ENCODE data around the gene GAB1.

The GAB1 gene

DNA sequence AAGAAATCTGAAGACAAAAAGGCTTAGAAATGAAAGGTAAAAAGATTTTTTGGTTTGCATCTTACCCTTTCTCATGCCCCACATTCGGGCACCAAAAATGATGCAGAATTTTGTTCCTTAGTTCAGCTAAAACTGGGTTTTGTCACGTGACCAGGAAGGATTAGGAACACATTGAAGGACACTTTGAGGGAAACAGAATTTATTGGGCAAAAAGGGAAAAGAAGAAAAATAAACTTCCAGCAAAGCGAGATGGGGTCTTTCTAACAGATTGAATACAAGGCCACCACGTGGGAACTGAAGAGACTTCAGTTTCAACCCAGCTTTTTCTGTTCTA, 95.5 kb downstream of the GAB1 start:
- Histone ChIP-seq H3K4me1 (ENCODE audit: control insufficient read depth, insufficient read depth, low read length, poor library complexity, severe bottlenecking) (no peaks in the 10 kb centered on the region), H3K36me3 (ENCODE audit: control insufficient read depth, insufficient read depth, low read length) (no peaks in the 10 kb centered on the region), H3K9me3 (ENCODE audit: control insufficient read depth, low read length) (no peaks in the 10 kb centered on the region), H3K27me3 (replicated peaks; ENCODE audit: control insufficient read depth, insufficient read depth, low read length, poor library complexity, severe bottlenecking) (no peaks in the 10 kb centered on the region), H3K4me3 (ENCODE audit: insufficient read depth, low read depth, low read length, poor library complexity, severe bottlenecking) (no peak overlapping the region), H3K27ac (ENCODE audit: insufficient read depth, low read length, poor library complexity, severe bottlenecking) (no peak overlapping the region)
- DNase-seq = no peak

GRCh38 chr4:143433231-143433630, 96.6 kb downstream of the GAB1 start:
- Histone ChIP-seq H3K36me3 (ENCODE audit: control insufficient read depth, insufficient read depth, low read length) (no peaks in the 10 kb centered on the region), H3K4me3 (ENCODE audit: insufficient read depth, low read depth, low read length, poor library complexity, severe bottlenecking) (no peak overlapping the region), H3K4me1 (ENCODE audit: control insufficient read depth, insufficient read depth, low read length, poor library complexity, severe bottlenecking) (no peaks in the 10 kb centered on the region), H3K27ac (ENCODE audit: insufficient read depth, low read length, poor library complexity, severe bottlenecking) (no peak overlapping the region), H3K27me3 (replicated peaks; ENCODE audit: control insufficient read depth, insufficient read depth, low read length, poor library complexity, severe bottlenecking) (no peaks in the 10 kb centered on the region), H3K9me3 (ENCODE audit: control insufficient read depth, low read length) (no peaks in the 10 kb centered on the region)
- DNase-seq = no peak

- no peaks in the 10 kb centered on the region for H3K36me3 ChIP-seq (ENCODE audit: control insufficient read depth, insufficient read depth, low read length)
- no peak for DNase-seq
- no peaks in the 10 kb centered on the region for H3K27me3 ChIP-seq (replicated peaks; ENCODE audit: control insufficient read depth, insufficient read depth, low read length, poor library complexity, severe bottlenecking)
- no peak overlapping the region for H3K27ac ChIP-seq (ENCODE audit: insufficient read depth, low read length, poor library complexity, severe bottlenecking)
- no peak overlapping the region for H3K4me3 ChIP-seq (ENCODE audit: insufficient read depth, low read depth, low read length, poor library complexity, severe bottlenecking)
- no peaks in the 10 kb centered on the region for H3K9me3 ChIP-seq (ENCODE audit: control insufficient read depth, low read length)
- no peaks in the 10 kb centered on the region for H3K4me1 ChIP-seq (ENCODE audit: control insufficient read depth, insufficient read depth, low read length, poor library complexity, severe bottlenecking)
These were observed 99.3 kb downstream of the GAB1 start for GRCh38 chr4:143435955-143436354.

DNA sequence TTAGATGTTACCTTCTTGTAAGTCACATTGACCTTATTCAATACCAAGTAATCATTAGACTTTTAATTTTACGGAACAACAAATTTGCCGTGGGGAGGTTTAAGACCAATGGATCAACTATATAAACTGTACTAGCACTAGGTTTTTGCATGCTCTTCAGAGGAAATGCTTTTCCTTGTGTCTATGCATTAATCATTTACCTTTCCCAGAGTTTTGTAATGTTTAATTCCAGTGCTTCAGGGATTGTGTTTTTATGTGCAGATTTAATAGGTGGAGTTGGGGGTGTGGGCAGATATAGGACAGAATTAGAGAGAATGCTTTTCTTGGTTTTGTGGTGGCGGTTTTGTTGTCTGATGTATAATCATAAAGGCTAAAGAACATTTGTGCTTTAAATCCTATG, 100.8 kb downstream of the GAB1 start:
- no peak overlapping the region for H3K4me3 ChIP-seq (ENCODE audit: insufficient read depth, low read depth, low read length, poor library complexity, severe bottlenecking)
- no peak overlapping the region for H3K27ac ChIP-seq (ENCODE audit: insufficient read depth, low read length, poor library complexity, severe bottlenecking)
- no peaks in the 10 kb centered on the region for H3K4me1 ChIP-seq (ENCODE audit: control insufficient read depth, insufficient read depth, low read length, poor library complexity, severe bottlenecking)
- H3K9me3 ChIP-seq (ENCODE audit: control insufficient read depth, low read length) = no peaks in the 10 kb centered on the region
- no peaks in the 10 kb centered on the region for H3K27me3 ChIP-seq (replicated peaks; ENCODE audit: control insufficient read depth, insufficient read depth, low read length, poor library complexity, severe bottlenecking)
- no peaks in the 10 kb centered on the region for H3K36me3 ChIP-seq (ENCODE audit: control insufficient read depth, insufficient read depth, low read length)
- DNase-seq = no peak

DNA sequence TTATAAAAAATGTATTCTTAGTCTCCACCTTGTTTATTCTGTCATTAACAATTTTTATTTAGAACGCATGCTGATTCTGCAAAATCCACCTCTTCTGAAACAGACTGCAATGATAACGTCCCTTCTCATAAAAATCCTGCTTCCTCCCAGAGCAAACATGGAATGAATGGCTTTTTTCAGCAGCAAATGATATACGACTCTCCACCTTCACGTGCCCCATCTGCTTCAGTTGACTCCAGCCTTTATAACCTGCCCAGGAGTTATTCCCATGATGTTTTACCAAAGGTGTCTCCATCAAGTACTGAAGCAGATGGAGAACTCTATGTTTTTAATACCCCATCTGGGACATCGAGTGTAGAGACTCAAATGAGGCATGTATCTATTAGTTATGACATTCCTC, 101.3 kb downstream of the GAB1 start:
- H3K27ac ChIP-seq (ENCODE audit: insufficient read depth, low read length, poor library complexity, severe bottlenecking) = no peak overlapping the region
- no peak for DNase-seq
- no peak overlapping the region for H3K4me3 ChIP-seq (ENCODE audit: insufficient read depth, low read depth, low read length, poor library complexity, severe bottlenecking)
- H3K4me1 ChIP-seq (ENCODE audit: control insufficient read depth, insufficient read depth, low read length, poor library complexity, severe bottlenecking) = no peaks in the 10 kb centered on the region
- no peaks in the 10 kb centered on the region for H3K36me3 ChIP-seq (ENCODE audit: control insufficient read depth, insufficient read depth, low read length)
- H3K9me3 ChIP-seq (ENCODE audit: control insufficient read depth, low read length) = no peaks in the 10 kb centered on the region
- H3K27me3 ChIP-seq (replicated peaks; ENCODE audit: control insufficient read depth, insufficient read depth, low read length, poor library complexity, severe bottlenecking) = no peaks in the 10 kb centered on the region

- Histone ChIP-seq H3K4me3 (ENCODE audit: insufficient read depth, low read depth, low read length, poor library complexity, severe bottlenecking) (no peak overlapping the region), H3K9me3 (ENCODE audit: control insufficient read depth, low read length) (no peaks in the 10 kb centered on the region), H3K27ac (ENCODE audit: insufficient read depth, low read length, poor library complexity, severe bottlenecking) (no peak overlapping the region), H3K36me3 (ENCODE audit: control insufficient read depth, insufficient read depth, low read length) (no peaks in the 10 kb centered on the region), H3K27me3 (replicated peaks; ENCODE audit: control insufficient read depth, insufficient read depth, low read length, poor library complexity, severe bottlenecking) (no peaks in the 10 kb centered on the region), H3K4me1 (ENCODE audit: control insufficient read depth, insufficient read depth, low read length, poor library complexity, severe bottlenecking) (no peaks in the 10 kb centered on the region)
- no peak for DNase-seq
These were observed 102.0 kb downstream of the GAB1 start for GRCh38 chr4:143438710-143439109.

GRCh38 chr4:143441109-143441508, 104.4 kb downstream of the GAB1 start:
- Histone ChIP-seq H3K27ac (ENCODE audit: insufficient read depth, low read length, poor library complexity, severe bottlenecking) (no peak overlapping the region), H3K36me3 (ENCODE audit: control insufficient read depth, insufficient read depth, low read length) (no peaks in the 10 kb centered on the region)

GRCh38 chr4:143441678-143442077, 105.0 kb downstream of the GAB1 start:
- Histone ChIP-seq H3K9me3 (ENCODE audit: control insufficient read depth, low read length) (no peaks in the 10 kb centered on the region), H3K4me3 (ENCODE audit: insufficient read depth, low read depth, low read length, poor library complexity, severe bottlenecking) (no peak overlapping the region), H3K36me3 (ENCODE audit: control insufficient read depth, insufficient read depth, low read length) (no peaks in the 10 kb centered on the region), H3K27ac (ENCODE audit: insufficient read depth, low read length, poor library complexity, severe bottlenecking) (no peak overlapping the region), H3K4me1 (ENCODE audit: control insufficient read depth, insufficient read depth, low read length, poor library complexity, severe bottlenecking) (no peaks in the 10 kb centered on the region), H3K27me3 (replicated peaks; ENCODE audit: control insufficient read depth, insufficient read depth, low read length, poor library complexity, severe bottlenecking) (no peaks in the 10 kb centered on the region)
- DNase-seq = no peak

More at GRCh38 chr4:143441109-143441508, 104.4 kb downstream of the GAB1 start:
- Histone ChIP-seq H3K27me3 (replicated peaks; ENCODE audit: control insufficient read depth, insufficient read depth, low read length, poor library complexity, severe bottlenecking) (no peaks in the 10 kb centered on the region), H3K4me1 (ENCODE audit: control insufficient read depth, insufficient read depth, low read length, poor library complexity, severe bottlenecking) (no peaks in the 10 kb centered on the region), H3K4me3 (ENCODE audit: insufficient read depth, low read depth, low read length, poor library complexity, severe bottlenecking) (no peak overlapping the region), H3K9me3 (ENCODE audit: control insufficient read depth, low read length) (no peaks in the 10 kb centered on the region)
- DNase-seq = no peak

DNA sequence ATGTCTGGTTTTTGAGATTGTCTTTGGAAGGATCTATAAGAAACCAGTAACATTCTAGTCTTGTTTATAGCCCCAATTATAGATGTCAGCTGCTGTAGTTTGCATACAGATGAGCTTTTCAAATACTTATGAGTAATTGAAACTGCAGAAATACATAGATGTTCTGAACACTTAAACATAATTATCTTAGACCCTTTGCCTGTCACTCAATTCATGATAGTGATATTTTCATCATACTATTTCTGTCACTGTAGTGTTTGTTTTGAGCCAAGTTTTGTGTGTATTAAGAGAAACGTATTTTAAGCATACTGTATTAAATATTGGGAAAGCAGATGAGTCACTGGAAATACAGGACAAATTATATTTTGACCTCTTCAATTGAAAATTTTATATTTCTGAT, 107.1 kb downstream of the GAB1 start:
- Histone ChIP-seq H3K4me3 (ENCODE audit: insufficient read depth, low read depth, low read length, poor library complexity, severe bottlenecking) (no peak overlapping the region), H3K9me3 (ENCODE audit: control insufficient read depth, low read length) (no peaks in the 10 kb centered on the region), H3K27me3 (replicated peaks; ENCODE audit: control insufficient read depth, insufficient read depth, low read length, poor library complexity, severe bottlenecking) (no peaks in the 10 kb centered on the region), H3K4me1 (ENCODE audit: control insufficient read depth, insufficient read depth, low read length, poor library complexity, severe bottlenecking) (no peaks in the 10 kb centered on the region), H3K27ac (ENCODE audit: insufficient read depth, low read length, poor library complexity, severe bottlenecking) (no peak overlapping the region), H3K36me3 (ENCODE audit: control insufficient read depth, insufficient read depth, low read length) (no peaks in the 10 kb centered on the region)
- no peak for DNase-seq

GRCh38 chr4:143451186-143451585, 114.5 kb downstream of the GAB1 start:
- Histone ChIP-seq H3K36me3 (ENCODE audit: control insufficient read depth, insufficient read depth, low read length) (no peaks in the 10 kb centered on the region), H3K27me3 (replicated peaks; ENCODE audit: control insufficient read depth, insufficient read depth, low read length, poor library complexity, severe bottlenecking) (no peaks in the 10 kb centered on the region), H3K9me3 (ENCODE audit: control insufficient read depth, low read length) (no peaks in the 10 kb centered on the region), H3K4me3 (ENCODE audit: insufficient read depth, low read depth, low read length, poor library complexity, severe bottlenecking) (no peak overlapping the region), H3K4me1 (ENCODE audit: control insufficient read depth, insufficient read depth, low read length, poor library complexity, severe bottlenecking) (no peaks in the 10 kb centered on the region), H3K27ac (ENCODE audit: insufficient read depth, low read length, poor library complexity, severe bottlenecking) (no peak overlapping the region)
- DNase-seq = no peak

- H3K4me3 ChIP-seq (ENCODE audit: insufficient read depth, low read depth, low read length, poor library complexity, severe bottlenecking) = no peak overlapping the region
- no peak for DNase-seq
These were observed 118.5 kb downstream of the GAB1 start for GRCh38 chr4:143455211-143455610.

More at GRCh38 chr4:143455211-143455610, 118.5 kb downstream of the GAB1 start:
- no peaks in the 10 kb centered on the region for H3K4me1 ChIP-seq (ENCODE audit: control insufficient read depth, insufficient read depth, low read length, poor library complexity, severe bottlenecking)
- no peaks in the 10 kb centered on the region for H3K27me3 ChIP-seq (replicated peaks; ENCODE audit: control insufficient read depth, insufficient read depth, low read length, poor library complexity, severe bottlenecking)
- no peak overlapping the region for H3K27ac ChIP-seq (ENCODE audit: insufficient read depth, low read length, poor library complexity, severe bottlenecking)
- H3K36me3 ChIP-seq (ENCODE audit: control insufficient read depth, insufficient read depth, low read length) = no peaks in the 10 kb centered on the region
- H3K9me3 ChIP-seq (ENCODE audit: control insufficient read depth, low read length) = no peaks in the 10 kb centered on the region
